GM21367 (cell line): ENCODE measurements around the gene USP17L10.
"Not testable (repeated sequence)": the region's sequence is repeated elsewhere in the genome, so short reads cannot be mapped to it uniquely, and the experiment has no call there.

ENCODE experiments used
- ATAC-seq: cut with Tn5 transposase; IDR thresholded peaks from one replicate; pipeline ENCODE4 v1.9.1; 2021; ENCODE audit not compliant: unreplicated experiment

USP17L10 gene

GRCh38 chr4:9210357-9210756, at the start of gene USP17L10:
USP17L10 (plus strand) TSS chr4:9210657; CDS start chr4:9210657, 0 bp downstream.
- ATAC-seq, result not testable (repeated sequence)

- ATAC-seq, result not testable (repeated sequence)
Measured at GRCh38 chr4:9165990-9166389, 44.5 kb upstream of the USP17L10 start.

GRCh38 chr4:9169791-9170459, 40.5 kb upstream of the USP17L10 start, which contains the start of gene FAM90A26:
FAM90A26 (plus strand) TSS chr4:9170409; CDS start chr4:9173173, 2,764 bp downstream.
- ATAC-seq, result not testable (repeated sequence)

- not testable (repeated sequence) for ATAC-seq
Measured at GRCh38 chr4:9214701-9215100, 4.2 kb downstream of the USP17L10 start.

GRCh38 chr4:9215105-9215504, 4.6 kb downstream of the USP17L10 start, which contains the start of gene USP17L11:
USP17L11 (plus strand) TSS chr4:9215405; CDS start chr4:9215405, 0 bp downstream.
- ATAC-seq, result not testable (repeated sequence)

- ATAC-seq, result not testable (repeated sequence)
Measured at GRCh38 chr4:9219852-9220251, 9.4 kb downstream of the USP17L10 start, which contains the start of gene USP17L12. USP17L12 (plus strand) TSS chr4:9220152; CDS start chr4:9220152, 0 bp downstream.

- not testable (repeated sequence) for ATAC-seq
Measured at GRCh38 chr4:9224596-9224995, 14.1 kb downstream of the USP17L10 start, which contains the start of gene USP17L13. USP17L13 (plus strand) TSS chr4:9224896; CDS start chr4:9224896, 0 bp downstream.

- not testable (repeated sequence) for ATAC-seq
Measured at GRCh38 chr4:9230249-9230648, 19.8 kb downstream of the USP17L10 start.

- not testable (repeated sequence) for ATAC-seq
Measured at GRCh38 chr4:9234085-9234484, 23.6 kb downstream of the USP17L10 start, which contains the start of gene USP17L15. USP17L15 (plus strand) TSS chr4:9234385; CDS start chr4:9234385, 0 bp downstream.

GRCh38 chr4:9238461-9238860, 28.0 kb downstream of the USP17L10 start:
- not testable (repeated sequence) for ATAC-seq

GRCh38 chr4:9243579-9243978, 33.1 kb downstream of the USP17L10 start, which contains the start of gene USP17L17:
USP17L17 (plus strand) TSS chr4:9243879; CDS start chr4:9243879, 0 bp downstream.
- ATAC-seq, result not testable (repeated sequence)

GRCh38 chr4:9247953-9248680, 37.7 kb downstream of the USP17L10 start, which contains the start of gene USP17L18:
USP17L18 (plus strand) TSS chr4:9248630; CDS start chr4:9248630, 0 bp downstream.
- ATAC-seq, result not testable (repeated sequence)

- not testable (repeated sequence) for ATAC-seq
Measured at GRCh38 chr4:9253078-9253477, 42.6 kb downstream of the USP17L10 start, which contains the start of gene USP17L19. USP17L19 (plus strand) TSS chr4:9253378; CDS start chr4:9253378, 0 bp downstream.

- not testable (repeated sequence) for ATAC-seq
Measured at GRCh38 chr4:9257824-9258223, 47.4 kb downstream of the USP17L10 start, which contains the start of gene USP17L20. USP17L20 (plus strand) TSS chr4:9258124; CDS start chr4:9258124, 0 bp downstream.
